Lower lobe of right lung (tissue), 2 donors: Measurements from ENCODE around the gene PRCP. TPM values are rescaled to one million over a fixed set of nuclear protein-coding genes. Genes with fewer than 3 reads are reported as not detected.

ENCODE experiments used
- ATAC-seq, 2 donors: fragments of 200-7000 bp; cut with Tn5 transposase; one replicate each; pipeline ENCODE4 v1.9.1; 2020 to 2022; ENCODE audit warnings: mild to moderate bottlenecking in 2 of 2, moderate library complexity in 2 of 2
- DNase-seq: peaks from one replicate; pipeline ENCODE4 v3.0.0-alpha.2; 2020
- H3K27ac ChIP-seq: fragments of 200-600 bp; one replicate; pipeline ENCODE4 v1.8.0; 2022
- H3K27me3 ChIP-seq: fragments of 200-600 bp; one replicate; pipeline ENCODE4 v1.8.0; 2022; ENCODE audit warnings: low read depth
- H3K36me3 ChIP-seq: fragments of 200-600 bp; one replicate; pipeline ENCODE4 v1.8.0; 2022; ENCODE audit warnings: mild to moderate bottlenecking
- H3K4me1 ChIP-seq: fragments of 200-600 bp; one replicate; pipeline ENCODE4 v1.8.0; 2022
- H3K4me3 ChIP-seq: fragments of 200-600 bp; one replicate; pipeline ENCODE4 v1.8.0; 2022; ENCODE audit warnings: mild to moderate bottlenecking
- H3K9me3 ChIP-seq: fragments of 200-600 bp; one replicate; pipeline ENCODE4 v1.8.0; 2022
- intact Hi-C: fragments of 100-400 bp; cut with DNase I; formaldehyde crosslinking; loops from one replicate; pipeline ENCODE4 v1.11.0; 2022
- total RNA-seq: library from RNA; stranded (reverse); fragmentation: NEBNext Ultra II Directional; extraction: Animal tissue kit (Norgen Biotek cat#: 25700); gene quantifications from one replicate; pipeline ENCODE4 v1.2.1, GENCODE V29; 2021
- TF ChIP-seq, protein P1 (sequence below): fragments of 200-600 bp; IDR thresholded peaks from one replicate; pipeline ENCODE4 v1.8.0; 2022; ENCODE audit warnings: antibody characterized with exemption, mild to moderate bottlenecking
- donor health status: DM: no; HTN: yes; CAD: no; lungs with severe emphysema.

Gene PRCP
- total RNA-seq, 1 donor from 2014 or later: 67.9 TPM

DNA sequence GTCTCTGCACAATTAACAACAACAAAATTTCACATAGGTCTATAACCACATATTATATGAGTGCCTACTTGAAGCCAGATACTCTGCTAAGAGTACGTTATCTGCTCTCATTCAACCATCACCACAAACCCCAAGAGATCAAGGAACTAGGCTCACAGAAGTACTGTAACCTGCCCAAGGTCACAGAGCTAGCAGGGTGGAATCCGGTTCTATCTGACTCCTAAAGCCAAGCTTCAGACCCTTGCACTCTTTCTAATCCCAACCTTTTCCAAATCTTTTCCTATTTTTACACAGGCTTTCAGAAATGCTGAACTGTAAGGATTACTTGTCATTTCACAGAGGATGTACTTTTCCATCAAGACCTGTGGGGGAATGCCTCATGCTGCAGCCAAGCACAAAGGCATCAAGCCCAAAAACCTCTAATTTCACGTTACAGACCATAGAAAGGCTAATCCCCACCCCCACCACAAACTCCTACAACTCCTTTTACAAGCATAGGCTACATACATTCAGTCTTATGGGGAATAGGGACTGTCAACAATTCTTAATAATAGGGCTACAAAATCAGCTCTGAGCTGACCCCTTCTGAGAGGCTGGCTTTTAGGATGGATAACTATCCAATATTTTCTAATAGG is 927 bp downstream of the PRCP start:
- peak overlapping the region; percentile 86 for H3K27ac ChIP-seq
- no peaks in the 10 kb centered on the region for H3K27me3 ChIP-seq
- no peaks in the 10 kb centered on the region for H3K9me3 ChIP-seq
- peak overlapping the region; percentile 74 for H3K4me3 ChIP-seq
- peaks cover 46% of the 10 kb centered on the region for H3K4me1 ChIP-seq
- TF ChIP-seq, protein P1, sequence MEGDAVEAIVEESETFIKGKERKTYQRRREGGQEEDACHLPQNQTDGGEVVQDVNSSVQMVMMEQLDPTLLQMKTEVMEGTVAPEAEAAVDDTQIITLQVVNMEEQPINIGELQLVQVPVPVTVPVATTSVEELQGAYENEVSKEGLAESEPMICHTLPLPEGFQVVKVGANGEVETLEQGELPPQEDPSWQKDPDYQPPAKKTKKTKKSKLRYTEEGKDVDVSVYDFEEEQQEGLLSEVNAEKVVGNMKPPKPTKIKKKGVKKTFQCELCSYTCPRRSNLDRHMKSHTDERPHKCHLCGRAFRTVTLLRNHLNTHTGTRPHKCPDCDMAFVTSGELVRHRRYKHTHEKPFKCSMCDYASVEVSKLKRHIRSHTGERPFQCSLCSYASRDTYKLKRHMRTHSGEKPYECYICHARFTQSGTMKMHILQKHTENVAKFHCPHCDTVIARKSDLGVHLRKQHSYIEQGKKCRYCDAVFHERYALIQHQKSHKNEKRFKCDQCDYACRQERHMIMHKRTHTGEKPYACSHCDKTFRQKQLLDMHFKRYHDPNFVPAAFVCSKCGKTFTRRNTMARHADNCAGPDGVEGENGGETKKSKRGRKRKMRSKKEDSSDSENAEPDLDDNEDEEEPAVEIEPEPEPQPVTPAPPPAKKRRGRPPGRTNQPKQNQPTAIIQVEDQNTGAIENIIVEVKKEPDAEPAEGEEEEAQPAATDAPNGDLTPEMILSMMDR: no peak
- intact Hi-C loops: no loop called here
- DNase-seq (no peak), ATAC-seq (no peak)
- H3K36me3 ChIP-seq: no peaks in the 10 kb centered on the region

DNA sequence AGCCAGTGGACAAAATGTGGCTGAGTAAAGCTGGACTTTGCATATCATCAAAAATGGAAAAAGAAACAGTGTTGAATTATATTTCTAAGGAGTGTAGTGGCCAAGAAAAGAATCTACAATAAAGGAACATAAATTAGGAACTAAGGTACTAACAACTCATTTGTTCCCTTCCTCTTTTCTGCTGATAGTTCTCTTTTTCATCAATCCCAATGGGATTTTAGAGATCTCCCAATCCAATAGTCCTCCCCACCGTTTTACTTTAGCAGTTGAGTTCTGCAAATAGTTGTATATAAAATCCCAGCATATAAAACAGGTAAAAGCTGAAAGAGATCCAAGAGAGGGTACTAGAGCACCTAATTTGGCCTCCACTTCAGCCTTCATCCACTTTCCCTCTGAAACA is 2.0 kb downstream of the PRCP start:
- no peak overlapping the region for H3K27ac ChIP-seq
- no peaks in the 10 kb centered on the region for H3K9me3 ChIP-seq
- H3K4me3 ChIP-seq: peak overlapping the region; percentile 74
- TF ChIP-seq, protein P1: no peak
- H3K4me1 ChIP-seq: peaks cover 46% of the 10 kb centered on the region
- no peaks in the 10 kb centered on the region for H3K27me3 ChIP-seq
- DNase-seq (no peak), ATAC-seq (no peak)
- intact Hi-C loops: no loop called here
- H3K36me3 ChIP-seq: no peaks in the 10 kb centered on the region

- no peak for DNase-seq
- H3K27me3 ChIP-seq: no peaks in the 10 kb centered on the region
- no peaks in the 10 kb centered on the region for H3K36me3 ChIP-seq
- TF ChIP-seq, protein P1: no peak
- H3K4me1 ChIP-seq: peaks cover 40% of the 10 kb centered on the region
- H3K9me3 ChIP-seq: no peaks in the 10 kb centered on the region
- no peak overlapping the region for H3K4me3 ChIP-seq
- intact Hi-C loops: no loop called here
- ATAC-seq: no peak
- H3K27ac ChIP-seq: no peak overlapping the region
Observed at GRCh38 chr11:82896183-82896582, 4.0 kb downstream of the PRCP start.

GRCh38 chr11:82895437-82896091 is 4.7 kb downstream of the PRCP start:
- intact Hi-C loops: no loop called here
- H3K36me3 ChIP-seq: no peaks in the 10 kb centered on the region
- H3K27me3 ChIP-seq: no peaks in the 10 kb centered on the region
- no peak for ATAC-seq
- peaks cover 40% of the 10 kb centered on the region for H3K4me1 ChIP-seq
- H3K4me3 ChIP-seq: no peak overlapping the region
- H3K27ac ChIP-seq: no peak overlapping the region
- no peak for DNase-seq
- TF ChIP-seq, protein P1: no peak
- no peaks in the 10 kb centered on the region for H3K9me3 ChIP-seq

DNA sequence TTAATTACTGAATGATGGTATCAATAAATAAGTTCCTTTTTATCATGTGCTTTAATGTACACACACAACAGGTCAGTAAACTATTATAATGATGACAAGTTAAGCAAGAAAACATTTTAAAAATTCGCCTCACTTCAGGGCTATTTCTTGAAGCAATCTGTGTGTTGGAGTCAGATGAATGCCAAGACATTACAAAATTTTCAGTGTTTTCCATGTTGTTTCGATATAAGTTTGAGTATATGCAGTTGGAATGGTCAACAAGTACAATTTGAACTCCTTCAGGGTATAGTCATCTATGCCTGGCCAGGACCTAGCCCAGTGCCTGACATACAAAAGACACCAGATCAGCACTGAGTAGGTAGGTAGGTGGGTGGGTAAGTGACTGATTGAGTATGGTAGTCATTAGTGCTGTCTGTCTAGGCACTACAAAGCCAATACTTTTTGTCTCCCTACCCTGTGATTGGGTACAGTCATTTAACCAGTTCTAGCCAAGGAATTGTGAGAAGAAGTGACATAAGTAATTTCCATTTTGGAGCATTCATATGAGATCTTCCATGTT is 7.5 kb downstream of the PRCP start:
- H3K4me3 ChIP-seq: no peak overlapping the region
- intact Hi-C loops: no loop called here
- no peak overlapping the region for H3K27ac ChIP-seq
- peaks cover 26% of the 10 kb centered on the region for H3K4me1 ChIP-seq
- DNase-seq (no peak), ATAC-seq (no peak)
- no peaks in the 10 kb centered on the region for H3K9me3 ChIP-seq
- TF ChIP-seq, protein P1: no peak
- H3K36me3 ChIP-seq: no peaks in the 10 kb centered on the region
- H3K27me3 ChIP-seq: no peaks in the 10 kb centered on the region
